HG03565 (cell line): ENCODE measurements around the gene CA12.

Source experiments
- ATAC-seq: cut with Tn5 transposase; IDR thresholded peaks from one replicate; pipeline ENCODE4 v1.9.1; 2021; ENCODE audit warnings: mild to moderate bottlenecking, moderate library complexity; ENCODE audit not compliant: unreplicated experiment

CA12 gene

GRCh38 chr15:63402498-63403253 lies 21.0 kb upstream of the CA12 start:
- ATAC-seq: no peak

- no peak for ATAC-seq
Observed at GRCh38 chr15:63401714-63402497, 20.3 kb upstream of the CA12 start.

GRCh38 chr15:63401078-63401477 lies 19.4 kb upstream of the CA12 start:
- ATAC-seq: no peak

GRCh38 chr15:63398456-63398855 lies 16.8 kb upstream of the CA12 start:
- no peak for ATAC-seq

- ATAC-seq: no peak
Observed at GRCh38 chr15:63396152-63396928, 14.7 kb upstream of the CA12 start.

GRCh38 chr15:63395730-63396151 lies 14.1 kb upstream of the CA12 start:
- no peak for ATAC-seq

GRCh38 chr15:63392361-63393009 lies 10.8 kb upstream of the CA12 start:
- ATAC-seq: no peak

GRCh38 chr15:63391669-63392360 lies 10.2 kb upstream of the CA12 start:
- no peak for ATAC-seq

- ATAC-seq: no peak
Observed at GRCh38 chr15:63390689-63391088, 9.0 kb upstream of the CA12 start.

- no peak for ATAC-seq
Observed at GRCh38 chr15:63389902-63390670, 8.4 kb upstream of the CA12 start.

GRCh38 chr15:63388511-63388910 lies 6.9 kb upstream of the CA12 start:
- ATAC-seq: no peak

- ATAC-seq: no peak
Observed at GRCh38 chr15:63387748-63388493, 6.3 kb upstream of the CA12 start.

- ATAC-seq: no peak
Observed at GRCh38 chr15:63385911-63386531, 4.4 kb upstream of the CA12 start.

GRCh38 chr15:63384906-63385305 lies 3.3 kb upstream of the CA12 start:
- ATAC-seq: no peak

GRCh38 chr15:63382966-63383710 lies 1.5 kb upstream of the CA12 start:
- no peak for ATAC-seq

- ATAC-seq: no peak
Observed at GRCh38 chr15:63380808-63381282, 801 bp downstream of the CA12 start.

GRCh38 chr15:63380151-63380807 lies 1.4 kb downstream of the CA12 start:
- ATAC-seq: no peak
